ENCODE data around the gene SNX10.

The SNX10 gene

GRCh38 chr7:26365077-26365900 is 73.6 kb downstream of the SNX10 start:
- Histone ChIP-seq H3K4me1 (ENCODE audit: control insufficient read depth, insufficient read depth, low read length) (peaks cover 3% of the 10 kb centered on the region), H3K27me3 (ENCODE audit: control insufficient read depth, insufficient read depth, low read length) (peaks cover 7% of the 10 kb centered on the region), H3K4me3 (ENCODE audit: low read length) (no peak overlapping the region), H3K9me3 (ENCODE audit: control insufficient read depth, low read length) (no peaks in the 10 kb centered on the region), H3K36me3 (ENCODE audit: control insufficient read depth, insufficient read depth, low read length) (no peaks in the 10 kb centered on the region), H3K9ac (ENCODE audit: low read length) (peak overlapping the region; percentile 24)

- H3K27me3 ChIP-seq (ENCODE audit: control insufficient read depth, insufficient read depth, low read length): peaks cover 8% of the 10 kb centered on the region
- no peak overlapping the region for H3K4me3 ChIP-seq (ENCODE audit: low read length)
- H3K9me3 ChIP-seq (ENCODE audit: control insufficient read depth, low read length): no peaks in the 10 kb centered on the region
- H3K4me1 ChIP-seq (ENCODE audit: control insufficient read depth, insufficient read depth, low read length): peaks cover 3% of the 10 kb centered on the region
- H3K36me3 ChIP-seq (ENCODE audit: control insufficient read depth, insufficient read depth, low read length): no peaks in the 10 kb centered on the region
- no peak overlapping the region for H3K9ac ChIP-seq (ENCODE audit: low read length)
Measured at GRCh38 chr7:26365901-26366275, 74.2 kb downstream of the SNX10 start.

- H3K9ac ChIP-seq (ENCODE audit: low read length): no peak overlapping the region
- H3K9me3 ChIP-seq (ENCODE audit: control insufficient read depth, low read length): no peaks in the 10 kb centered on the region
- H3K4me1 ChIP-seq (ENCODE audit: control insufficient read depth, insufficient read depth, low read length): peaks cover 3% of the 10 kb centered on the region
- H3K36me3 ChIP-seq (ENCODE audit: control insufficient read depth, insufficient read depth, low read length): no peaks in the 10 kb centered on the region
- peaks cover 15% of the 10 kb centered on the region for H3K27me3 ChIP-seq (ENCODE audit: control insufficient read depth, insufficient read depth, low read length)
- H3K4me3 ChIP-seq (ENCODE audit: low read length): no peak overlapping the region
Measured at GRCh38 chr7:26367219-26367711, 75.6 kb downstream of the SNX10 start.

- Histone ChIP-seq H3K9me3 (ENCODE audit: control insufficient read depth, low read length) (no peaks in the 10 kb centered on the region), H3K9ac (ENCODE audit: low read length) (no peak overlapping the region), H3K36me3 (ENCODE audit: control insufficient read depth, insufficient read depth, low read length) (no peaks in the 10 kb centered on the region), H3K27me3 (ENCODE audit: control insufficient read depth, insufficient read depth, low read length) (peaks cover 20% of the 10 kb centered on the region), H3K4me1 (ENCODE audit: control insufficient read depth, insufficient read depth, low read length) (peaks cover 3% of the 10 kb centered on the region), H3K4me3 (ENCODE audit: low read length) (no peak overlapping the region)
Measured at GRCh38 chr7:26368542-26368941, 76.9 kb downstream of the SNX10 start.

GRCh38 chr7:26369593-26369992 is 77.9 kb downstream of the SNX10 start:
- Histone ChIP-seq H3K4me3 (ENCODE audit: low read length) (no peak overlapping the region), H3K9ac (ENCODE audit: low read length) (no peak overlapping the region), H3K4me1 (ENCODE audit: control insufficient read depth, insufficient read depth, low read length) (peaks cover 3% of the 10 kb centered on the region), H3K9me3 (ENCODE audit: control insufficient read depth, low read length) (no peaks in the 10 kb centered on the region), H3K27me3 (ENCODE audit: control insufficient read depth, insufficient read depth, low read length) (peaks cover 27% of the 10 kb centered on the region), H3K36me3 (ENCODE audit: control insufficient read depth, insufficient read depth, low read length) (no peaks in the 10 kb centered on the region)

- Histone ChIP-seq H3K4me1 (ENCODE audit: control insufficient read depth, insufficient read depth, low read length) (peaks cover 1% of the 10 kb centered on the region), H3K9me3 (ENCODE audit: control insufficient read depth, low read length) (no peaks in the 10 kb centered on the region), H3K4me3 (ENCODE audit: low read length) (no peak overlapping the region), H3K27me3 (ENCODE audit: control insufficient read depth, insufficient read depth, low read length) (peaks cover 31% of the 10 kb centered on the region), H3K36me3 (ENCODE audit: control insufficient read depth, insufficient read depth, low read length) (no peaks in the 10 kb centered on the region), H3K9ac (ENCODE audit: low read length) (no peak overlapping the region)
Measured at GRCh38 chr7:26370011-26370410, 78.3 kb downstream of the SNX10 start.

GRCh38 chr7:26372249-26372648 is 80.6 kb downstream of the SNX10 start:
- Histone ChIP-seq H3K4me3 (ENCODE audit: low read length) (no peak overlapping the region), H3K4me1 (ENCODE audit: control insufficient read depth, insufficient read depth, low read length) (peaks cover 4% of the 10 kb centered on the region), H3K9me3 (ENCODE audit: control insufficient read depth, low read length) (no peaks in the 10 kb centered on the region), H3K9ac (ENCODE audit: low read length) (no peak overlapping the region), H3K36me3 (ENCODE audit: control insufficient read depth, insufficient read depth, low read length) (no peaks in the 10 kb centered on the region), H3K27me3 (ENCODE audit: control insufficient read depth, insufficient read depth, low read length) (peaks cover 53% of the 10 kb centered on the region)

GRCh38 chr7:26372704-26373103 is 81.0 kb downstream of the SNX10 start:
- no peaks in the 10 kb centered on the region for H3K36me3 ChIP-seq (ENCODE audit: control insufficient read depth, insufficient read depth, low read length)
- no peaks in the 10 kb centered on the region for H3K9me3 ChIP-seq (ENCODE audit: control insufficient read depth, low read length)
- no peak overlapping the region for H3K4me3 ChIP-seq (ENCODE audit: low read length)
- H3K4me1 ChIP-seq (ENCODE audit: control insufficient read depth, insufficient read depth, low read length): peaks cover 5% of the 10 kb centered on the region
- H3K9ac ChIP-seq (ENCODE audit: low read length): no peak overlapping the region
- H3K27me3 ChIP-seq (ENCODE audit: control insufficient read depth, insufficient read depth, low read length): peaks cover 57% of the 10 kb centered on the region

GRCh38 chr7:26374647-26375373 is 83.1 kb downstream of the SNX10 start:
- no peak overlapping the region for H3K9ac ChIP-seq (ENCODE audit: low read length)
- H3K4me1 ChIP-seq (ENCODE audit: control insufficient read depth, insufficient read depth, low read length): peaks cover 5% of the 10 kb centered on the region
- H3K36me3 ChIP-seq (ENCODE audit: control insufficient read depth, insufficient read depth, low read length): no peaks in the 10 kb centered on the region
- H3K27me3 ChIP-seq (ENCODE audit: control insufficient read depth, insufficient read depth, low read length): peaks cover 66% of the 10 kb centered on the region
- H3K9me3 ChIP-seq (ENCODE audit: control insufficient read depth, low read length): no peaks in the 10 kb centered on the region
- no peak overlapping the region for H3K4me3 ChIP-seq (ENCODE audit: low read length)

- H3K27me3 ChIP-seq (ENCODE audit: control insufficient read depth, insufficient read depth, low read length): peaks cover 61% of the 10 kb centered on the region
- H3K9ac ChIP-seq (ENCODE audit: low read length): no peak overlapping the region
- H3K4me3 ChIP-seq (ENCODE audit: low read length): no peak overlapping the region
- H3K9me3 ChIP-seq (ENCODE audit: control insufficient read depth, low read length): no peaks in the 10 kb centered on the region
- peaks cover 5% of the 10 kb centered on the region for H3K4me1 ChIP-seq (ENCODE audit: control insufficient read depth, insufficient read depth, low read length)
- H3K36me3 ChIP-seq (ENCODE audit: control insufficient read depth, insufficient read depth, low read length): no peaks in the 10 kb centered on the region
Measured at GRCh38 chr7:26375726-26376174, 84.1 kb downstream of the SNX10 start.

- Histone ChIP-seq H3K9me3 (ENCODE audit: control insufficient read depth, low read length) (no peaks in the 10 kb centered on the region), H3K27me3 (ENCODE audit: control insufficient read depth, insufficient read depth, low read length) (peaks cover 58% of the 10 kb centered on the region), H3K4me3 (ENCODE audit: low read length) (no peak overlapping the region), H3K36me3 (ENCODE audit: control insufficient read depth, insufficient read depth, low read length) (no peaks in the 10 kb centered on the region), H3K9ac (ENCODE audit: low read length) (peak overlapping the region; percentile 55), H3K4me1 (ENCODE audit: control insufficient read depth, insufficient read depth, low read length) (peaks cover 5% of the 10 kb centered on the region)
Measured at GRCh38 chr7:26376175-26376917, 84.7 kb downstream of the SNX10 start.

GRCh38 chr7:26378016-26378415 is 86.4 kb downstream of the SNX10 start:
- Histone ChIP-seq H3K36me3 (ENCODE audit: control insufficient read depth, insufficient read depth, low read length) (no peaks in the 10 kb centered on the region), H3K27me3 (ENCODE audit: control insufficient read depth, insufficient read depth, low read length) (peaks cover 51% of the 10 kb centered on the region), H3K9me3 (ENCODE audit: control insufficient read depth, low read length) (no peaks in the 10 kb centered on the region), H3K4me1 (ENCODE audit: control insufficient read depth, insufficient read depth, low read length) (peaks cover 5% of the 10 kb centered on the region), H3K9ac (ENCODE audit: low read length) (no peak overlapping the region), H3K4me3 (ENCODE audit: low read length) (no peak overlapping the region)
